Right lobe of liver (tissue), 6 donors: Measurements from ENCODE around the gene SIGLEC10. TPM values are rescaled to one million over a fixed set of nuclear protein-coding genes. Genes with fewer than 3 reads are reported as not detected.

Experiments
- ATAC-seq, 4 donors: fragments of 200-7000 bp; cut with Tn5 transposase; one replicate each; pipeline ENCODE4 v1.9.1; 2020; ENCODE audit warnings: mild to moderate bottlenecking in 4 of 4, moderate library complexity in 4 of 4
- DNase-seq, 3 donors: peaks; one replicate each; pipeline ENCODE4 v3.0.0-alpha.2; 2020
- H3K27ac ChIP-seq, 3 donors: fragments of 200-600 bp; one replicate each; pipeline ENCODE4 v1.8.0; 2022
- H3K27me3 ChIP-seq, 2 donors: fragments of 200-600 bp; one replicate each; pipeline ENCODE4 v1.8.0; 2022
- H3K36me3 ChIP-seq, 4 donors: fragments of 200-600 bp; sonication (generic) in 1 of 4; one replicate each; pipeline versions ENCODE4 v1.5.1 to v1.8.0; 2017 to 2022; ENCODE audit warnings: control low read depth in 1 of 4
- H3K4me1 ChIP-seq, 4 donors: fragments of 200-600 bp; sonication (generic) in 1 of 4; one replicate each; pipeline versions ENCODE4 v1.5.1 to v1.8.0; 2017 to 2022; ENCODE audit warnings: control low read depth in 1 of 4
- H3K4me3 ChIP-seq, 3 donors: fragments of 200-600 bp; one replicate each; pipeline ENCODE4 v1.8.0; 2022
- H3K9me3 ChIP-seq, 4 donors: fragments of 200-600 bp; sonication (generic) in 1 of 4; one replicate each; pipeline versions ENCODE4 v1.5.1 to v1.8.0; 2017 to 2022; ENCODE audit warnings: control low read depth in 1 of 4
- POLR2A ChIP-seq: fragments of 450-650 bp; IDR thresholded peaks from one replicate; pipeline ENCODE4 v1.6.1; 2017; ENCODE audit warnings: antibody characterized with exemption, mild to moderate bottlenecking
- WGBS: methylation state at CpG from one replicate; pipeline ENCODE4 v1.1.6; 2018; ENCODE audit warnings: low coverage, low lambda C conversion rate; ENCODE audit not compliant: insufficient coverage; ENCODE audit errors: missing lambda C conversion rate; 5-methylcytosine and 5-hydroxymethylcytosine counted together
- intact Hi-C, 2 donors: fragments of 100-400 bp; cut with DNase I; formaldehyde crosslinking; loops; one replicate each; pipeline versions ENCODE4 v1.11.2 to v1.14.1; 2022
- total RNA-seq, 6 experiments: library from RNA; depleted of rRNA in 2 of 6; stranded (reverse); fragments of >200 nt in 2 of 6; fragmentation: NEBNext Ultra II Directional in 3 of 6; extraction: Animal tissue kit (Norgen Biotek cat#: 25700) in 3 of 6; gene quantifications; one replicate each; pipeline versions ENCODE4 v1.1.0 to v1.2.4, GENCODE V29; 2016 to 2023
- TF ChIP-seq, protein P1 (sequence below), 4 donors: fragments of 200-600 bp in 3 of 4; fragments of 450-650 bp in 1 of 4; IDR thresholded peaks; one replicate each; pipeline versions ENCODE4 v1.5.1 to v1.8.0; 2016 to 2022; ENCODE audit warnings: antibody characterized with exemption in 4 of 4, mild to moderate bottlenecking in 2 of 4
- donor health status: DM: no; HTN: yes; CAD: no.
- donor health status: DM: no; HTN: no; CAD: no.
- donor health status: DM: no; HTN: no; CAD: no.
- donor health status: DM: no; HTN: yes; CAD: no.
- donor health status: DM: no; HTN: yes; CAD: no.

The SIGLEC10 gene
- total RNA-seq, 6 experiments from 2014 or later = 2.0 to 12.4 (median 5.6) TPM

DNA sequence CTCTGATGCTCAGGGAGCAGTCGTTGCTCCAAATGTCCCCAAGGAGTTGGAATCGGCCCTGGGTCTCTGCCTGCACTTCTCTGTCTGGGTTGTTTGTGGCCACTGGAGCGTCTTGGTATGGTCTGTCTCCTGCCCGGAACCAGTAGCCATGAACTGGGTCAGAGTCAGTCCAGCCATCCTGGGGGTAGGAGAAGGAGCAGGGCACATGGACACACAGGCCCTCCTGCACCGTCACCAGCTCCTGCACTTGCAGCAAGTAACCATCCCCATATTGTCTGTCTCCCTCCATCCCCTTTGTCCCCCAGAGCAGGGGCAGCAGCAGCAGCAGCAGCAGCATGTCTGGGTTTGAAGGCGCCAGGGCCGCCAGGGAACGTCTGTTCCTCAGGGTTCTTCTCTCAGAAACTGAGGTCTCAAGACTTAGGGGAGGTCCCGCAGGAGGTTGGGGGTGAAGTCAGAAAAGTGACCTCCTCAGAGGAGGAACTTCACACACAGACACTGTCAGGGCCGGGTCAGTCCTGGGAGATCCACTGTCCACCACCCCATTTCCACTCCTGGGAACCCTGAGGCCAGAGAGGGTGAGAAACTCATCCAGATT is 40.7 kb upstream of the SIGLEC10 start, which contains the start of gene SIGLEC8:
Gene SIGLEC8 (minus strand): TSS at position 404 of the 595 bp plus-strand sequence. CDS start 67 bp downstream, at position 337.
- ATAC-seq = peak in 3 of 4 donors; percentile 21 to 35 (median 23)
- Histone ChIP-seq H3K27ac (no peak within 1 kb of the TSS), H3K9me3 (no peaks in the 10 kb centered on the region), H3K4me3 (no peak within 1 kb of the TSS), H3K27me3 (no peaks in the 10 kb centered on the region), H3K4me1 (no peaks in the 10 kb centered on the region), H3K36me3 (no peaks in the 10 kb centered on the region)
- no peak for DNase-seq
- TF ChIP-seq POLR2A = no peak
- TF ChIP-seq, protein P1, sequence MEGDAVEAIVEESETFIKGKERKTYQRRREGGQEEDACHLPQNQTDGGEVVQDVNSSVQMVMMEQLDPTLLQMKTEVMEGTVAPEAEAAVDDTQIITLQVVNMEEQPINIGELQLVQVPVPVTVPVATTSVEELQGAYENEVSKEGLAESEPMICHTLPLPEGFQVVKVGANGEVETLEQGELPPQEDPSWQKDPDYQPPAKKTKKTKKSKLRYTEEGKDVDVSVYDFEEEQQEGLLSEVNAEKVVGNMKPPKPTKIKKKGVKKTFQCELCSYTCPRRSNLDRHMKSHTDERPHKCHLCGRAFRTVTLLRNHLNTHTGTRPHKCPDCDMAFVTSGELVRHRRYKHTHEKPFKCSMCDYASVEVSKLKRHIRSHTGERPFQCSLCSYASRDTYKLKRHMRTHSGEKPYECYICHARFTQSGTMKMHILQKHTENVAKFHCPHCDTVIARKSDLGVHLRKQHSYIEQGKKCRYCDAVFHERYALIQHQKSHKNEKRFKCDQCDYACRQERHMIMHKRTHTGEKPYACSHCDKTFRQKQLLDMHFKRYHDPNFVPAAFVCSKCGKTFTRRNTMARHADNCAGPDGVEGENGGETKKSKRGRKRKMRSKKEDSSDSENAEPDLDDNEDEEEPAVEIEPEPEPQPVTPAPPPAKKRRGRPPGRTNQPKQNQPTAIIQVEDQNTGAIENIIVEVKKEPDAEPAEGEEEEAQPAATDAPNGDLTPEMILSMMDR (IDR thresholded peaks at IDR 0.05) = no peak
- WGBS = 49% methylated on average over 8 of the region's 10 CpGs
- intact Hi-C loops = no loop called here

DNA sequence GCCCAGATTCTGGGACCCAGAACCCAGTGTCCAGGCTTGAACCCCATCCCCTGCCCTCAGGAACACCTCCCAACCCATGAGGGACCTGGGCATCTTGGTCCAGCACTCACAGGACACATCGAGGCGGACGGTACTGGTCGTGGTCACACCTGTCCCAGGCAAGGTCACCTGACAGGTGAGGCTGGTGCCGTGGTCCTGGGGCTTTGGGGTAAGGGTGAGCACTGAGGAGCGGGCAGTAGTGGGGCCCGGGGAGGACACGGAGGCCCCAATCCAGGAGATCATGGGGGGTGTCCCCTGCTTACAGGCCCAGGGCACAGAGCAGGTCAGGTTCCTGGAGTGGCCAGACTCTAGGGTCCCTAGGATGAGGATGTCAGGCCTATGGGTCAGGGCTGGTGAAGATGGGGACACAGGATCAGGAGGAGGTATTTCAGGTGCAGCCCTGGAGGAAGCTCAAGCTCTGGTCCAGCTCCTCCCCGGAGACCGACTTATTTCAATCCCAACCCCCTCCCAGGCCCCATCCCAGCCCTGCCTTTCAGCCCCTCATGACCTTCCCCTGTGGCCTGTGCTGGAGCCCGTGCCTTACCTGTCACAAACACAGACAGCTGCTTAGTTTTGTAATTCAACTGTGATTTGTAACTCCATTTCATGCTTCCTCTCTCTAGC is 40.0 kb upstream of the SIGLEC10 start:
- 33% methylated on average over 1 of the region's 11 CpGs for WGBS
- no peaks in the 10 kb centered on the region for H3K27me3 ChIP-seq
- no peak overlapping the region for H3K27ac ChIP-seq
- no peaks in the 10 kb centered on the region for H3K36me3 ChIP-seq
- intact Hi-C loops = no loop called here
- TF ChIP-seq POLR2A = no peak
- TF ChIP-seq, protein P1 (IDR thresholded peaks at IDR 0.05) = no peak
- H3K9me3 ChIP-seq = no peaks in the 10 kb centered on the region
- DNase-seq (no peak), ATAC-seq (no peak)
- no peaks in the 10 kb centered on the region for H3K4me1 ChIP-seq
- H3K4me3 ChIP-seq = no peak overlapping the region

DNA sequence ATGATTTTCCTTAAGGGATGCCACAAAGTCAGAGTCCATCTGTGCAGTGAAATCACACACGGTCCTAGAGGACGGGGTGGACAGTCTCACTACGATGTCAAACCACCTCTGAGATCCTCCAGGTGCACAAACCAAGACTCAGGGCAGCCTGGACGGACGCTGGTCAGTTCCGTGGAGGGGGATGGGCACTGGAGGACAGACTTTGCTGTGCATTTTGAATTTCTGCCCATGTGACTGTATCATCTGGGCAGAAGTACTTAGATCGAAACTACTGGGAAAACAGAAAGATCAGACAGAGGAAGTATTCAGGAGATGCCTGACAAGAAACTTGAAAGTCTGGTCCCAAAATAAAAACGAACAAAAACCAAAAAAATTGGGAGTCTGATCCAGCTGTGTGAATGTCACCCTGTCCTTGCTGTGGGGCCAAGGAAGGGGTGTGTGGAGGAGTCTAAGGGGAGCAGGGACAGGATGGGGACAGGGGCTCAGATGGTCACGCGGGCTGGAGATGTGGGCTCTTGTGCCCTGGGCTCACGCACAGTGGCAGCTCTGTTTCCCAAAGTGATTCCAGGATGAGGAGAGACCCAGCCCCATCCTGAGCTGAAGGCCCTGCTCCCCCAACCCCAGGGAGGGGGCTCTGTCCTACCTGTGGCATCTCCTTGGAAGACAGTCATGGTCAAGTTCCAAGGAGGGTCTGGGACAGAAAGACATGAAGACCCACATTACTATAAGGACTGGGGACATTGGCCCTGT is 39.3 kb upstream of the SIGLEC10 start:
- H3K9me3 ChIP-seq = no peaks in the 10 kb centered on the region
- WGBS = 43% methylated on average over 8 of the region's 11 CpGs
- no peak for DNase-seq
- no peaks in the 10 kb centered on the region for H3K36me3 ChIP-seq
- H3K4me1 ChIP-seq = no peaks in the 10 kb centered on the region
- H3K4me3 ChIP-seq = no peak overlapping the region
- intact Hi-C loops = no loop called here
- peak; percentile 14 to 42 (median 28) for ATAC-seq
- no peaks in the 10 kb centered on the region for H3K27me3 ChIP-seq
- no peak overlapping the region for H3K27ac ChIP-seq
- no peak for TF ChIP-seq POLR2A
- TF ChIP-seq, protein P1 (IDR thresholded peaks at IDR 0.05) = no peak

DNA sequence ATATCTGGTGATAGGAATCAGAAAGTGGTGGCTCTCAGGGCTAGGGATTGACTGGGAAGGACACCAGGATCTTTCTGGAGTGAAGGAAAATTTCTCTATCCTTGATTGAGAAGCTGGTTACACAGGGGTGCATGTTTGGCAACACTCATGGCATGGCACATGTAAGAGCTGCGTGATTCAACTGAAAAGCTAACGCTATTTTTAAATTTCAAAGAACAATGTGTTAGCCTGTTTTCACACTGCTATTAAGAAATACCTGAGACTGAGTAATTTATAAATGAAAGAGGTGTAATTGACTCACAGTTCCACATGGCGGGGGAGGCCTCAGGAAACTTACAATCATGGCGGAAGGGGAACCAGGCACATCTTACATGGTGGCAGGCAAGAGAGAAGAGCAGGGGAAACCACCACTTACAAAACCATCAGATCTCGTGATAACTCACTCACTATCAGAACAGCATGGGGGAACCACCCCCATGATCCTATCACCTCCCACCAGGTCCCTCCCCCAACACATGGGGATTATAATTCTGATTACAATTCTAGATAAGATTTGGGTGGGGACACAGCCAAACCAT is 33.4 kb upstream of the SIGLEC10 start:
- Histone ChIP-seq H3K27me3 (no peaks in the 10 kb centered on the region), H3K4me1 (no peaks in the 10 kb centered on the region), H3K9me3 (no peaks in the 10 kb centered on the region), H3K36me3 (no peaks in the 10 kb centered on the region), H3K4me3 (no peak overlapping the region), H3K27ac (no peak overlapping the region)
- WGBS = 65% methylated on average over 5 of the region's 5 CpGs
- DNase-seq (no peak), ATAC-seq (no peak)
- TF ChIP-seq POLR2A = no peak
- TF ChIP-seq, protein P1 (IDR thresholded peaks at IDR 0.05) = no peak
- intact Hi-C loops = no loop called here
